G401 (cell line): Measurements from ENCODE around the gene DNLZ. TPM values are rescaled to one million over a fixed set of nuclear protein-coding genes. Genes with fewer than 3 reads are reported as not detected.

Source experiments
- DNase-seq: peaks from one replicate; pipeline ENCODE4 v3.0.0-alpha.2; 2015; ENCODE audit warnings: low spot score
- in situ Hi-C: cut with HindIII; loops from 2 replicates; pipeline ENCODE4 v1.10.0; 2016; ENCODE audit warnings: low sequenced_read_pairs, mixed read lengths
- total RNA-seq: library from RNA; depleted of rRNA; stranded (reverse); fragments of >200 nt; shearing (Covaris generic); gene quantifications from 2 replicates; pipeline ENCODE4 v1.2.3, GENCODE V29; 2014

DNLZ gene
- total RNA-seq, 1 experiment from 2014 or later, result 34.2 TPM

- DNase-seq, result no peak
- in situ Hi-C loops, result no loop called here
Observed at GRCh38 chr9:136337416-136338395, 25.8 kb downstream of the DNLZ start.

GRCh38 chr9:136336881-136337280 lies 26.7 kb downstream of the DNLZ start:
- DNase-seq, result no peak
- in situ Hi-C loops, result no loop called here

GRCh38 chr9:136336156-136336870 lies 27.2 kb downstream of the DNLZ start:
- in situ Hi-C loops, result no loop called here
- DNase-seq, result no peak

GRCh38 chr9:136335296-136336155 lies 28.0 kb downstream of the DNLZ start:
- in situ Hi-C loops, result no loop called here
- no peak for DNase-seq

- in situ Hi-C loops, result no loop called here
Observed at GRCh38 chr9:136334541-136334940, 29.0 kb downstream of the DNLZ start.

GRCh38 chr9:136333486-136333885 lies 30.1 kb downstream of the DNLZ start:
- DNase-seq, result no peak
- in situ Hi-C loops, result no loop called here

More at GRCh38 chr9:136334541-136334940, 29.0 kb downstream of the DNLZ start:
- DNase-seq, result no peak

GRCh38 chr9:136333045-136333444 lies 30.5 kb downstream of the DNLZ start:
- in situ Hi-C loops, result no loop called here
- DNase-seq, result no peak

GRCh38 chr9:136332482-136332983 lies 31.0 kb downstream of the DNLZ start:
- no peak for DNase-seq
- in situ Hi-C loops, result no loop called here

- in situ Hi-C loops, result no loop called here
- no peak for DNase-seq
Observed at GRCh38 chr9:136331556-136332481, 31.7 kb downstream of the DNLZ start.

- in situ Hi-C loops, result no loop called here
- no peak for DNase-seq
Observed at GRCh38 chr9:136331030-136331429, 32.5 kb downstream of the DNLZ start.

GRCh38 chr9:136330406-136330990 lies 33.0 kb downstream of the DNLZ start:
- DNase-seq, result no peak
- in situ Hi-C loops, result no loop called here

- no peak for DNase-seq
- in situ Hi-C loops, result no loop called here
Observed at GRCh38 chr9:136329636-136330405, 33.7 kb downstream of the DNLZ start.

GRCh38 chr9:136329211-136329627 lies 34.3 kb downstream of the DNLZ start:
- DNase-seq, result no peak
- in situ Hi-C loops, result no loop called here

GRCh38 chr9:136328622-136329041 lies 34.9 kb downstream of the DNLZ start:
- in situ Hi-C loops, result no loop called here
- peak; percentile 45 for DNase-seq

GRCh38 chr9:136328011-136328621 lies 35.4 kb downstream of the DNLZ start:
- in situ Hi-C loops, result no loop called here
- DNase-seq, result no peak

GRCh38 chr9:136327304-136327974 lies 36.1 kb downstream of the DNLZ start, which contains the start of gene GPSM1:
Gene GPSM1, plus strand, starts transcription at chr9:136327539. Its CDS starts 157 bp downstream, at chr9:136327696.
- in situ Hi-C loops, result no loop called here
- DNase-seq, result no peak
